PC-9 (cell line): ENCODE data around the gene DOLPP1.

Source experiments
- CTCF ChIP-seq: fragments of 200-600 bp; sonication (generic); conservative IDR thresholded peaks from 2 replicates; pipeline ENCODE4 v1.6.1; 2017; ENCODE audit warnings: mixed run types, antibody characterized with exemption, mild to moderate bottlenecking, moderate library complexity
- EZH2 ChIP-seq: fragments of 200-600 bp; sonication (generic); IDR thresholded peaks from 2 replicates; pipeline ENCODE4 v1.8.0; 2017; ENCODE audit warnings: antibody characterized with exemption, low read depth

DNA sequence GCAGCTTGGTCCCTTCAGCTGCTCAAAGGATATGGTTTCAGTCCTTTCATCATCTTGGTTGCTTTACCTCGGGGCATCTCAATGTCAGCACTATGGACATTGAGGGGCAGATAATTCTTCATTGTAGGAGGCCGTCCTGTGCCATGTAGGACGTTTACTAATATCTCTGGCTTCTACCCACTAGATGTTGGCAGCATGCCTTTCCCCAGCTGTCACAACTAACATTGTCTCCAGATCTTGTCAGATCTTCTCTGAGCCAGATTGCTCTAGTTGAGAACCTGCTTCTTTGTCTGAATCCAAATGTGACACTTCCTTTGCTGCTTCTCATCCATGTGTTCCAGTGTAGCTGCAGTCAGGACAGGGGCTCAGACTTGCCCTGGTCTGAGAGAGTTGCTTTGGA is 40.6 kb downstream of the DOLPP1 start:
- TF ChIP-seq CTCF (no peak), EZH2 (no peak)
